CD4-positive, alpha-beta T cell treated with Interleukin-6 at 100 ng/mL for 8 hours (primary cell): Measurements from ENCODE around the gene SND1.

Experiments used
- DNase-seq: peaks from one replicate; pipeline ENCODE4 v3.0.0-alpha.2; 2020; ENCODE audit warnings: mixed read lengths, low spot score

Gene SND1

GRCh38 chr7:127995881-127996215 is 343.9 kb downstream of the SND1 start:
- DNase-seq = no peak

- DNase-seq = no peak
Measured at GRCh38 chr7:127996253-127997071, 344.5 kb downstream of the SND1 start.

GRCh38 chr7:127997226-127997922 is 345.4 kb downstream of the SND1 start:
- DNase-seq = no peak

GRCh38 chr7:127998671-127999070 is 346.7 kb downstream of the SND1 start:
- no peak for DNase-seq

GRCh38 chr7:128000048-128000447 is 348.1 kb downstream of the SND1 start:
- no peak for DNase-seq

- DNase-seq = no peak
Measured at GRCh38 chr7:128000854-128001265, 348.9 kb downstream of the SND1 start.

GRCh38 chr7:128003167-128003566 is 351.2 kb downstream of the SND1 start:
- no peak for DNase-seq

GRCh38 chr7:128003787-128004186 is 351.8 kb downstream of the SND1 start:
- no peak for DNase-seq

GRCh38 chr7:128004623-128005022 is 352.6 kb downstream of the SND1 start:
- no peak for DNase-seq

- DNase-seq = no peak
Measured at GRCh38 chr7:128005117-128005516, 353.1 kb downstream of the SND1 start.

- DNase-seq = no peak
Measured at GRCh38 chr7:128005759-128006159, 353.8 kb downstream of the SND1 start.

GRCh38 chr7:128006550-128007302 is 354.7 kb downstream of the SND1 start:
- DNase-seq = no peak

- DNase-seq = no peak
Measured at GRCh38 chr7:128007303-128007680, 355.3 kb downstream of the SND1 start.

GRCh38 chr7:128008141-128008540 is 356.1 kb downstream of the SND1 start:
- DNase-seq = no peak

GRCh38 chr7:128008744-128009143 is 356.8 kb downstream of the SND1 start:
- no peak for DNase-seq

GRCh38 chr7:128010391-128011127 is 358.6 kb downstream of the SND1 start:
- DNase-seq = no peak

- DNase-seq = no peak
Measured at GRCh38 chr7:128011131-128011661, 359.2 kb downstream of the SND1 start.

- DNase-seq = no peak
Measured at GRCh38 chr7:128014811-128015210, 362.8 kb downstream of the SND1 start.

- DNase-seq = no peak
Measured at GRCh38 chr7:128017460-128017859, 365.5 kb downstream of the SND1 start.

- no peak for DNase-seq
Measured at GRCh38 chr7:128017862-128018845, 366.2 kb downstream of the SND1 start.

GRCh38 chr7:128019288-128019687 is 367.3 kb downstream of the SND1 start:
- DNase-seq = no peak
